Activated CD8-positive, alpha-beta T cell treated with anti-CD3 and anti-CD28 coated beads for 36 hours (primary cell): ENCODE data around the gene SREK1. TPM values are rescaled to one million over a fixed set of nuclear protein-coding genes. Genes with fewer than 3 reads are reported as not detected.
A peak's percentile ranks its signal among the peaks of the same experiment; 100 is the strongest.

ENCODE experiments used
- ATAC-seq: fragments of 200-7000 bp; cut with Tn5 transposase; one replicate; pipeline ENCODE4 v1.10.0; 2021; ENCODE audit warnings: mild to moderate bottlenecking, moderate library complexity
- CTCF ChIA-PET: fragments of 350-600 bp; sonication (Branson Sonifier 250); formaldehyde crosslinking; loops from one replicate; lab custom pipeline; 2021; ENCODE audit warnings: antibody characterized with exemption; lab: Charles Lee
- POLR2A ChIA-PET: fragments of 350-600 bp; sonication (Branson Sonifier 250); formaldehyde crosslinking; loops from one replicate; lab custom pipeline; 2021; ENCODE audit warnings: antibody characterized with exemption; lab: Charles Lee
- DNase-seq: peaks from one replicate; pipeline ENCODE4 v3.0.0-alpha.2; 2020
- H3K27ac Mint-ChIP-seq: one replicate; pipeline ENCODE4 v1.8.0; 2021; ENCODE audit warnings: mild to moderate bottlenecking, mixed read lengths
- H3K27me3 Mint-ChIP-seq: one replicate; pipeline ENCODE4 v1.8.0; 2021; ENCODE audit warnings: mixed read lengths
- H3K36me3 Mint-ChIP-seq: one replicate; pipeline ENCODE4 v1.8.0; 2021; ENCODE audit warnings: low read depth, mixed read lengths
- H3K4me1 Mint-ChIP-seq: one replicate; pipeline ENCODE4 v1.8.0; 2021; ENCODE audit warnings: low read depth, mixed read lengths
- H3K4me3 Mint-ChIP-seq: one replicate; pipeline ENCODE4 v1.8.0; 2021; ENCODE audit warnings: mild to moderate bottlenecking, moderate library complexity, mixed read lengths
- H3K9me3 Mint-ChIP-seq: one replicate; pipeline ENCODE4 v1.8.0; 2021; ENCODE audit warnings: mixed read lengths
- intact Hi-C: fragments of 100-400 bp; cut with micrococcal nuclease; formaldehyde crosslinking; loops from one replicate; pipeline ENCODE4 v1.10.0; 2022
- total RNA-seq, 2 experiments: library from RNA; stranded (reverse); gene quantifications; one replicate each; pipeline ENCODE4 v1.2.3, GENCODE V29; 2021
- TF ChIP-seq, protein P1 (sequence below): fragments of 200-600 bp; IDR thresholded peaks from one replicate; pipeline ENCODE4 v1.8.0; 2022; ENCODE audit warnings: antibody characterized with exemption, mild to moderate bottlenecking

SREK1 gene
- total RNA-seq, 2 experiments from 2014 or later = 53.9 to 60.2 TPM

DNA sequence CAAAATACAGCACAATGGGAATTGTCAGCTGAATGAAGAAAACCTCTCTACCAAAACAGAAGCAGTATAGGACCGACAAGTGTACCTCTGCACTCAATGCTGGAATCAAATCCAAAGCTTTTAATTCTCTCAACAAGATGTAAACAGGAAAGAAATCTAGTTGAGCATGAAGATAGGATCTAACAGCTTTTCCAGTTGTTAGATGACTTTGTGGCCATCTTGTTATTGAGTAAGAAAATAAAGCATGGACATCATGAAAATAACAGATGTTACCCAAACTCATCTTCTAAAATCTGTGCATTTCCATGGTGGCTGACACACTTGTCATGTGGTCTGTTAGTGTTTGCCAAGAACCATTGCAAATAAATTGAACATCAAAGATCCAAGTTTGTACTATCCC is 34.7 kb downstream of the SREK1 start:
- no peaks in the 10 kb centered on the region for H3K9me3 Mint-ChIP-seq
- DNase-seq (no peak), ATAC-seq (no peak)
- peaks cover 12% of the 10 kb centered on the region for H3K4me1 Mint-ChIP-seq
- ChIA-PET POLR2A (no interaction called here), CTCF (interaction anchor here (1.1 kb wide), 1 partner anchor 53 kb away, joined by 3 read pairs; no protein-coding TSS in a partner anchor)
- TF ChIP-seq, protein P1, sequence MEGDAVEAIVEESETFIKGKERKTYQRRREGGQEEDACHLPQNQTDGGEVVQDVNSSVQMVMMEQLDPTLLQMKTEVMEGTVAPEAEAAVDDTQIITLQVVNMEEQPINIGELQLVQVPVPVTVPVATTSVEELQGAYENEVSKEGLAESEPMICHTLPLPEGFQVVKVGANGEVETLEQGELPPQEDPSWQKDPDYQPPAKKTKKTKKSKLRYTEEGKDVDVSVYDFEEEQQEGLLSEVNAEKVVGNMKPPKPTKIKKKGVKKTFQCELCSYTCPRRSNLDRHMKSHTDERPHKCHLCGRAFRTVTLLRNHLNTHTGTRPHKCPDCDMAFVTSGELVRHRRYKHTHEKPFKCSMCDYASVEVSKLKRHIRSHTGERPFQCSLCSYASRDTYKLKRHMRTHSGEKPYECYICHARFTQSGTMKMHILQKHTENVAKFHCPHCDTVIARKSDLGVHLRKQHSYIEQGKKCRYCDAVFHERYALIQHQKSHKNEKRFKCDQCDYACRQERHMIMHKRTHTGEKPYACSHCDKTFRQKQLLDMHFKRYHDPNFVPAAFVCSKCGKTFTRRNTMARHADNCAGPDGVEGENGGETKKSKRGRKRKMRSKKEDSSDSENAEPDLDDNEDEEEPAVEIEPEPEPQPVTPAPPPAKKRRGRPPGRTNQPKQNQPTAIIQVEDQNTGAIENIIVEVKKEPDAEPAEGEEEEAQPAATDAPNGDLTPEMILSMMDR = no peak
- intact Hi-C loops = no loop called here
- no peak overlapping the region for H3K27ac Mint-ChIP-seq
- H3K27me3 Mint-ChIP-seq = no peaks in the 10 kb centered on the region
- no peak overlapping the region for H3K4me3 Mint-ChIP-seq
- H3K36me3 Mint-ChIP-seq = peaks cover 45% of the 10 kb centered on the region

DNA sequence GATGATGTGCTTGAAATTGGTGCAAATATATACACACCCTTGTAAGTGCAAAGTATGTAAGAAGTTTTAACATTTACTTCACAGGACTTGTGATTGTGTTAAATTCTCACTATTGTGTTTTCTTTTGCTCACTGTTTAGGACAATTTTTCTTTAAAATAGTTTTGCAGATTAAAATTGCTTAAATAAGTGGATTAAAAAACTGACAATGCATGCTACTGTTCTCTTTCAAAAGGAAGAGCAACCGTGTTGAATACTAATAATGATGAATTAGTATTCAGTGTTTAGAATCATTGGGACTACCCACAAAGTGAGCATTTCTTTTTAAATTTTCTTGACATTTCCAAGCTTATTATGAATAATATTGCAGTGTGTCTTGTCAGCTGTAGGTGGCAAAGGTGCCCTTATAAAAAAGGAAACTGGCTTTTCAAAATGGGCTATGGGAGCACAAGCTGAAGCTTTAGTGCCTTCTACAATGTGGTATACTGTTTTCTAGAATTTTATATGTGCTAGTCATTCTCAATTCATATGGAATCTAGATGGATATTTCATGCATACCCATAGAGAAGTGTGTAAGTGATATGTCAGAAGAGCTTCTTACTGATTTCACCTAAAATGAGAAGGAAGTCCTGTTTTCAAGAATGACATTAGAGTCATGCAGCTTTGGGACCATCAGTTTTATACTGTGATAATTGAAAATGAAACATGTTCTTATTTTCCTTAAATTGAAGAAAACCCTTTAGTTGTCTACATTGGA is 35.4 kb downstream of the SREK1 start:
- intact Hi-C loops = no loop called here
- Mint-ChIP-seq H3K9me3 (no peaks in the 10 kb centered on the region), H3K27me3 (no peaks in the 10 kb centered on the region), H3K36me3 (peaks cover 45% of the 10 kb centered on the region), H3K27ac (peak overlapping the region; percentile 30), H3K4me3 (no peak overlapping the region), H3K4me1 (peaks cover 12% of the 10 kb centered on the region)
- TF ChIP-seq, protein P1 = no peak
- DNase-seq (no peak), ATAC-seq (no peak)
- POLR2A ChIA-PET = no interaction called here
- CTCF ChIA-PET = interaction anchor here (1.1 kb wide), 1 partner anchor 52 kb away, joined by 3 read pairs; no protein-coding TSS in a partner anchor

DNA sequence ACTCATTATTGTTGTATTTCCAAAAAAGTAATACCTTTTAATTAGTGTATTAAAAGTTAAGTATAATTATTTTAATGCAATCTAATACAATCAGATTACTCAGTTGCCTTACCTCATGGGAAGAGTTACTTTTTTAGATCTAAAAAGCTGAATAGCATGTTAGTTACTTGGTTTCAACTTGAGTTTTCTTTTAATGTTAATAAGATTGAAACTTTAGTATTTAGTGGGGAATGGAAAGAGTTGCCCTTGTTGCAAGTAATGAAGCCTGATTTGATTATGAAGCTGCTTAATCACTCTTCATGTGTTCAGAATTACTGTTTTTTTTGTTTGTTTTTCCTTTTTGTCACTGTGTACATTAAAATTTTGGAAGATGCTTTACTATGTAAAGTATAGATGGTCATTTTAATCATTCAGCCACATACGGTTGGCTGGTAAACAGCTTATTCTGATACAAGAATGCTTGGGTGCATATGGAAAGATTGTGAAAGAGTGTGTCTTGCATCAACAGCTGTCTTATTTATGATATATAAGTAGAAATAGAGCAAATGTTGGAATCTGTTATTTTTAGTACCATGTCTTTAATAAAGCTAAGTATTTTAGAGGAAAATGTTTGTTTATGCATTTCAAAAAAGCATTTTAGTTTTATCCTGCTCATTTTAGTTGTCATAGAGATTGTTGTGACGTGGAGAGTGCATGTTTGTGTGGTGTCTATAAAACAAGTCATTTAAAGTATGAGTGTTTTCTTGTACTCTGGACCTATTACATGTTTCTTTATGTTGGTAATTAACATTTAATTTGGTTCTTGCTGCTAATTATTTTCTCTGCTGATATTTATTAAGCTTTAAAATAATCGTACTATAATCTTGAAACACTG is 36.4 kb downstream of the SREK1 start:
- POLR2A ChIA-PET = interaction anchor here (0.6 to 1.2 kb wide), 2 partner anchors 16 to 48 kb away, joined by 3 read pairs; no protein-coding TSS in a partner anchor
- TF ChIP-seq, protein P1 = no peak
- Mint-ChIP-seq H3K4me1 (peaks cover 10% of the 10 kb centered on the region), H3K27ac (peak overlapping the region; percentile 25), H3K9me3 (no peaks in the 10 kb centered on the region), H3K27me3 (no peaks in the 10 kb centered on the region), H3K4me3 (no peak overlapping the region), H3K36me3 (peaks cover 39% of the 10 kb centered on the region)
- ATAC-seq = no peak
- intact Hi-C loops = no loop called here
- no peak for DNase-seq
- CTCF ChIA-PET = interaction anchor here (0.7 to 1.2 kb wide), 3 partner anchors 9 to 126 kb away, joined by 3 to 5 read pairs (median 4); no protein-coding TSS in a partner anchor

DNA sequence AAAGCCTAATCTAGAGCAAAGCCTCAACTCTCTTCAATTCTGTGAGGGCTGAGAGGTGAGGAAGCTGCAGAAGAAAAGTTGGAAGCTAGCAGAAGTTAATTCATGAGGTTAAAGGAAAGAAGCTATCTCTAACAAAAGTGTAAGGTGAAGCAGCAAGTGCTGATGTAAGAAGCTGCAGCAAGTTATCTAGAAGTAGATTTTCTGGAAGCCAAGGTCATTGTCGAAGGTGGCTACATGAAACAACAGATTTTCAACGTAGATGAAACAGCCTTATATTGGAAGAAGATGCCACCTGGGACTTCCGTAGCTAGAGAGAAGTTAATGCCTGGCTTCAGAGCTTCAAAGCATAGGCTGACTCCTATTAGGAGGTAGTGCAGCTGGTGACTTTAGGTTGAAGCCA is 42.0 kb downstream of the SREK1 start:
- H3K4me3 Mint-ChIP-seq = no peak overlapping the region
- no peaks in the 10 kb centered on the region for H3K4me1 Mint-ChIP-seq
- ChIA-PET CTCF (no interaction called here), POLR2A (no interaction called here)
- H3K27me3 Mint-ChIP-seq = no peaks in the 10 kb centered on the region
- intact Hi-C loops = no loop called here
- no peak overlapping the region for H3K27ac Mint-ChIP-seq
- ATAC-seq = no peak
- H3K9me3 Mint-ChIP-seq = no peaks in the 10 kb centered on the region
- H3K36me3 Mint-ChIP-seq = peaks cover 7% of the 10 kb centered on the region
- TF ChIP-seq, protein P1 = no peak
- DNase-seq = no peak
